Measurements from ENCODE around the gene SLC26A4.

The SLC26A4 gene

GRCh38 chr7:107660381-107661080 is at the start of gene SLC26A4:
TSS of gene SLC26A4 (plus strand) at chr7:107660828. CDS start at chr7:107661642, 814 bp downstream.
- no peak for TF ChIP-seq CTCF (IDR thresholded peaks at IDR 0.05)
- peaks cover 98% of the 10 kb centered on the region for H3K27me3 Mint-ChIP-seq (ENCODE audit: low read depth, poor library complexity)
- H3K4me3 Mint-ChIP-seq: peak within 1 kb of the TSS; percentile 81
- H3K9me3 Mint-ChIP-seq: no peaks in the 10 kb centered on the region
- peak; percentile 34 for DNase-seq
- no peaks in the 10 kb centered on the region for H3K36me3 Mint-ChIP-seq (ENCODE audit: low read depth)
- H3K27ac Mint-ChIP-seq: no peak within 1 kb of the TSS
- peaks cover 7% of the 10 kb centered on the region for H3K4me1 Mint-ChIP-seq

GRCh38 chr7:107613439-107613838 is 47.2 kb upstream of the SLC26A4 start:
- Mint-ChIP-seq H3K9me3 (no peaks in the 10 kb centered on the region), H3K4me1 (no peaks in the 10 kb centered on the region), H3K27me3 (ENCODE audit: low read depth, poor library complexity) (no peaks in the 10 kb centered on the region), H3K27ac (no peak overlapping the region), H3K36me3 (ENCODE audit: low read depth) (peaks cover 5% of the 10 kb centered on the region), H3K4me3 (no peak overlapping the region)
- DNase-seq: no peak
- TF ChIP-seq CTCF (IDR thresholded peaks at IDR 0.05): no peak

GRCh38 chr7:107613948-107614347 is 46.7 kb upstream of the SLC26A4 start:
- no peak for DNase-seq
- Mint-ChIP-seq H3K4me3 (no peak overlapping the region), H3K9me3 (no peaks in the 10 kb centered on the region), H3K27me3 (ENCODE audit: low read depth, poor library complexity) (no peaks in the 10 kb centered on the region), H3K36me3 (ENCODE audit: low read depth) (peaks cover 5% of the 10 kb centered on the region), H3K4me1 (no peaks in the 10 kb centered on the region), H3K27ac (no peak overlapping the region)
- no peak for TF ChIP-seq CTCF (IDR thresholded peaks at IDR 0.05)

- H3K4me3 Mint-ChIP-seq: no peak overlapping the region
- H3K9me3 Mint-ChIP-seq: no peaks in the 10 kb centered on the region
- no peak overlapping the region for H3K27ac Mint-ChIP-seq
- no peak for DNase-seq
- H3K4me1 Mint-ChIP-seq: no peaks in the 10 kb centered on the region
- H3K27me3 Mint-ChIP-seq (ENCODE audit: low read depth, poor library complexity): no peaks in the 10 kb centered on the region
- no peak for TF ChIP-seq CTCF (IDR thresholded peaks at IDR 0.05)
- H3K36me3 Mint-ChIP-seq (ENCODE audit: low read depth): peaks cover 5% of the 10 kb centered on the region
These were observed 46.2 kb upstream of the SLC26A4 start for GRCh38 chr7:107614425-107614824.

GRCh38 chr7:107615910-107616680 is 44.5 kb upstream of the SLC26A4 start:
- peaks cover 5% of the 10 kb centered on the region for H3K36me3 Mint-ChIP-seq (ENCODE audit: low read depth)
- H3K4me3 Mint-ChIP-seq: no peak overlapping the region
- H3K27ac Mint-ChIP-seq: no peak overlapping the region
- H3K27me3 Mint-ChIP-seq (ENCODE audit: low read depth, poor library complexity): no peaks in the 10 kb centered on the region
- no peak for TF ChIP-seq CTCF (IDR thresholded peaks at IDR 0.05)
- no peak for DNase-seq
- no peaks in the 10 kb centered on the region for H3K9me3 Mint-ChIP-seq
- no peaks in the 10 kb centered on the region for H3K4me1 Mint-ChIP-seq

Measured in nephron progenitor cell (in vitro differentiated cells).